ENCODE results near the gene ZNF106. TPM values are rescaled to one million over a fixed set of nuclear protein-coding genes. Genes with fewer than 3 reads are reported as not detected.
A peak's percentile ranks its signal among the peaks of the same experiment; 100 is the strongest.

ZNF106 gene
- total RNA-seq, 1 donor from 2014 or later: 30.6 TPM

DNA sequence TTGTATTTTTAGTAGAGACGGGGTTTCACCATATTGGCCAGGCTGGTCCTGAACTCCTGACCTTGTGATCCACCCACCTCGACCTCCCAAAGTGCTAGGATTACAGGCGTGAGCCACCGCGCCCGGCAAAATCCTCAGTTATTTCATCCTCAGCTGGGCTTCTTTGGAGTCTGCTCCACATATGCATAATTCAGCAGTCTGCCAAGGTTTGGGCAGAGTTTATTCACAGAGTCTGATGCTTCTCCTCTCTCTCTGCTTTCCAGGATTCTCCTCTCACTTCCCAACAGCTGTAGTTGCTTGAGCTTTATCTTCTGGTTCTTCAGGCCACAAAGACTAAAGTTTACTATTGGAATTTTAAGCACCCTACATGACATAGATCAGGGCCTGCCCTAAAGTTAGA lies 8.2 kb downstream of the ZNF106 start:
- no peak for DNase-seq (ENCODE audit: low read depth in 2 of 2)

DNA sequence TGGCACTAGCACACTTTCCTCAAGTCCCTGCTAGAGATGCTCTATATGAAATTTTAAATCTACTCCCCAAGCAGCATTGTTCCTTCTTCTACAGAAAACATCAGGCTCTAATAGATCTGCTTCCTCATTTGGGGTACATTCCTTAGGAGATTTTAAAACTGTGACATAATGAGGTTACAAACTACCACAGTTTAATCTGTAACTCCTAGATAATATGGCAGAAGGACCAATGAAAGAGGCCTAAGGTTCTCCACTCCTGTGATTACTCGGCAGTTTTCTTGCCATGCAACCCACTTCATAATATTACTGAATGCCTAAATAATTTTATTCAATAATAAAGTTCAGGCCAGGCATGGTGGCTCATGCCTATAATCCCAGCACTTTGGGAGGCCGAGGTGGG lies 16.1 kb downstream of the ZNF106 start:
- no peak for DNase-seq (ENCODE audit: low read depth in 2 of 2)

DNA sequence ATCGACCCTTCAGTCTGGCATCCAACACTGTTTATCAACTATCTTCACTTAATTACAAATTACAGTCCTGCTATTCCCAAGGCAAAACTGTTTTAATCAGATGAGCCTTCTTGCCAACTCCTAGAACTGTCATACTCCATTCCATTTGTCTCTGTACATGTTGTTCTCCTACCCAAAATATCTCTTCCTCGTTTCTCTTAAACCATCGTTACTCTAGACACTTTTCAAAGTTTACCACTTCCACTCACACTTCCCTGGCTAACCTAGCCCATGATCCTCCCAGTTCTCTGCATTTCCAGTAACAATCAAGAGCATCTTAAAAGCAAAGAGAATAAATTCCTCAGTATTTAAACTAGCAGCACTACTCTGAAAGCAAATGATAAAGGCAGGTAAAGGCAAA lies 19.9 kb downstream of the ZNF106 start:
- DNase-seq (ENCODE audit: low read depth in 2 of 2): no peak

DNA sequence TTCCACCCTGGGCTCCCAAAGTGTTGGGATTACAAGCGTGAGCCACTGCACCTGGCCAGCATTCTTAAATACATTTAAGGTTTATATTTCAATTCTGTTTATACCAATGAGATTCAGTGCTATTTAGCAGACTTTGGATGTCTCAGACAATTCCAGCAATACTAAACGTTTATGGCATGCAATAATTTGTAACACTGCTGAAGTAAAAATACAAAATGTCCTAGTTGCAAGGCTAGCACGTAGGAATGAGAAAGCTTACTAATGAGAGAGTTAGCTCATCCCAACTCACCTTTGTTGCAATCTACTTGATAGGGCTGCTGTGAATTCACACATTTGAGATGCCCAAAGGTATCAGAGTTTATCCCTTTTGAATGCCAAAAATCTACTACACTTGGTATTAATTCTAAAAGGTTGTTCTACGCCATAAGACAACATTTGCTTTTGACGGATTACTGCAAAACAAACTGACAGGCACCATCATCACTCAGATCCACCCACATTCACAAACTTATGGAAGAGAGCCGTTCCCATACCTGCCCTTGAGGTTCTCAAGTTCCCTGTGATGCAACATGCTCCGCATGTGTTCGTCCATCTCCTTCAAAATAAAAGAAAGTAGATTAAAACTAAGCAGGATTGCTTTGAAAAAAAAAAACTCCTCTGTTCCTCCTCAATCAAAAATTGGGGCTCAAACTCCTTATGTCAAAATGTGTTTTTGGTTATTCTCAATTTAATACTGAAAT lies 25.3 kb downstream of the ZNF106 start:
- DNase-seq (ENCODE audit: low read depth in 2 of 2): no peak

DNA sequence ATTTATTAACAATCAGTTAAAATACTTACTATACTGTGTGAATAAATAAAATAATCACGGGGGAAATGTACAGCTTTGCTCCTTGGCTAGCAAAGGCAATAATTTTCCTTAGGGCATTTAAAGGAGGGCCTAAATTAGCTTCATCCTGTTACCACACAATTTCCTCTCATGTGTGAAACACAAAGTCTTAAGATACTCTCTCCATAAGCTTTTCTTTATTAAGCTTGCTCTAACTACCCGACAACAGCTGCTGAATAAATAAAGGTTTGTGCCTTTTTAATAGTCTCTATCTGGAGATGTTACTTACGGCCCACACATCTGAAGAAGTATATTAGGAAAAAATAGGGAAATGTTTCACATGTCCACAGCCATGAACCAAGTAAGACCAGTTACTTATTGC lies 29.7 kb downstream of the ZNF106 start:
- no peak for DNase-seq (ENCODE audit: low read depth in 2 of 2)

DNA sequence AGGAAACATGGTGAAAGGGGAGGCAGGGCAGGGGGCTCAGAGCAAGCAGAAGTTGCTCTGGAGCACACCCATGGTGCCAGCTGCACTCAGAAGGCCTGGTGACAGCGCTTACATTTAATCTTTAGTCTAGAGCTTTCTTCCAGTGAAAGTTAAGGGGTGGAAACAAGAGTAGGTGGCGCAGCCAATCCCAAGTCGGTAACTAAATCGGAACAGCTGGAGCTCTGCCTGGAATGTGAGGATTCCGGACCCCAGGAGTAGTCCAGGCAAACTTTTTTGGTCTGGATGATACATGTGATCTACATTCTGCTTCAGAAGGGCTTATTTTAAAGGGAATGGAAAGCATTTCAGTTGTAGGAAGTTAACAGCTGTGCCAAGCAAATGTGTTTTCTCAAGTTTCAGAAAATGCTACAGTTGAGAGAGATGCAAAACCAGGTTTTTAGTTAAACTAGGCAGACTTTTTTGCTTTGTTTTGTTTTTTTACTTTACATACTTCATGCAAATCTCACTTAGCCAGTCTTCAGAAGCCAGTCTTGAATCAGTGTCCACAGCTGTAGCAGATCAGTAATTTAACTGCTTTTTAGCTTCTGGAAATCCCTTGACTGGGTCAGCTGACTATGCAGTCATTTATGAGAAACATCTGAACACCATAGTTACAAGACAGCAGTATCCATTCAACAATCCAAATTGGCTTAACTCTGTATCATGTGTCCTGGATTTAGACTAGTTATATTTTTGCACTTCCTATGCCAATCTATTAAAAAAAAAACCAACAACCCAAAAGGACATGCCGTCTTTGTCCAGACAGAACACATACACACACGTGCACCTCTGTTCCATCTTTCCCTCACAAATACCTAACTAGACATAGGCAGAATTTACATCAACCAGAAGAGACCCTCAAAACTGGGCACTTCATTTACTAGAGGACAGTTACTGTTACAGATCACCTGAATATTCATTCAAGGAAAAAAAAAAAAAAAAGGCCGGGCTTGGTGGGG lies 33.2 kb downstream of the ZNF106 start:
- peak; percentile 67 to 81 for DNase-seq (ENCODE audit: low read depth in 2 of 2)

DNA sequence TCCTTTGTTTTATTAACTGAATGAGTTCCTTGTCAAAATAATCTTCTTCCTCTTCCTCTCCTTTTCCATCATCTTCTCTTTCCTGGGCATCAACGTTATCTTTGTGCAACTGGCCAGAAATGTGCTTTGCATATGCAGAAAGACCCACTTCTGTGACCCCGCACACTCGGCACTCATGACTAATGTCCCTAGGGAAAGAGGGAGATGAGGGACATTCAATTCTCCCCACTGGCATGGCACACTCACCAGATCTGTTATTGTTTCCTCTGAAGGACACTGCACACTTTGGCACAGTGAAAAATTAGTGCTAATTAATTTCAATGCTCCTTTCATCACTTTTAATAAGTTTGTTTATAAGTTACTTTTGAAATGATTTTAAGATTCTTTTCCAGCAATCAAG lies 34.0 kb downstream of the ZNF106 start:
- DNase-seq (ENCODE audit: low read depth in 2 of 2): peak in 1 of 2 donors; percentile 59

DNA sequence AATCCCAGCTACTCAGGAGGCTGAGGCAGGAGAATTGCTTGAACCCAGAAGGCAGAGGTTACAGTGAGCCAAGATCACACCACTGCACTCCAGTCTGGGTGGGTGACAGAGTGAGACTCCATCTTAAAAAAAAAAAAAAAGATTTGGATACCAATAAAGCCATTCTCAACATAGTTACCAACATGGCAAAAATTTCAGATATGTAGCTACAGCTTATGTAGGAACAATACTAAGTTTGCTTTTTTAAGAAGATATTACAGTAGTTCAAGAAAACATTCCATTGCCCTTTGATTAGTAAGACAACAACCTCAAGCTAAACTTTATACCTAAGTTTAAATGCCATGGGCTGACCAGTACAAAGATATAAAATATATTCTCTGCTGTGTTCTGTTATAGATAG lies 34.4 kb downstream of the ZNF106 start:
- DNase-seq (ENCODE audit: low read depth in 2 of 2): no peak

DNA sequence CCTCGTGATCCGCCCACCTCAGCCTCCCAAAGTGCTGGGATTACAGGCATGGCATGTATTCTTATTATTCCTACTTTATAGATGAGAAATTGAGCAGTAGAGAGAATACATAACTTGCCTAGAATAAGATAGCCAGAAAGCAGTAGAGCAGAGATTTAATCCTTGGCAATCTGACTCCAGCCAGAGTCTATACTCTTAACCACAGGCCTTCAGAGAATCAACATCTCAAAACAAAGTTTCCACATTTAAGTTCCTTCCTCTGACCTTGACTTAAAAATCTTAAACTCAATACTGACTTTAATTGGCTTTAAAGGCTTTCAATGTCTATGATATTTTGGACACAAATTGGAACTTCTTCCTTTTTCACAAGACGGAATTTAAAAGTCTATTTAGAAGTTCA lies 37.1 kb downstream of the ZNF106 start:
- no peak for DNase-seq (ENCODE audit: low read depth in 2 of 2)

DNA sequence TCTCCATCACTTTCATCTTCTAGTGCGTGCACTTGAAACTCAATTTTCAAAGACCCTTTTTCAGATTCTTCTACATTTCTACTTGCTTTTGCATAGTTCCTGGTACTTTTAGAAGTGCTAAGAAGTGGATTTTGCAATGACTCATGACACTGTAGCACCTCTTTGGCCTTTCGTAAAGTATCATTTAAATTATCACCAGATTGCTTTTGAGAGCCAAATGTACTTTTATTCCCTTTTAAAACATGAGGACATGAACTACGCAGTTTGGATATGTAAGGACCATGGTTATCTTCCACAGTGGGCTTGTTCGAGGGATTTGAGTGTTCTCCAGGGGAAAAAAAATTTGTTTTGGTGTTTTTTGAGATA lies 40.5 kb downstream of the ZNF106 start:
- DNase-seq (ENCODE audit: low read depth in 2 of 2): no peak

DNA sequence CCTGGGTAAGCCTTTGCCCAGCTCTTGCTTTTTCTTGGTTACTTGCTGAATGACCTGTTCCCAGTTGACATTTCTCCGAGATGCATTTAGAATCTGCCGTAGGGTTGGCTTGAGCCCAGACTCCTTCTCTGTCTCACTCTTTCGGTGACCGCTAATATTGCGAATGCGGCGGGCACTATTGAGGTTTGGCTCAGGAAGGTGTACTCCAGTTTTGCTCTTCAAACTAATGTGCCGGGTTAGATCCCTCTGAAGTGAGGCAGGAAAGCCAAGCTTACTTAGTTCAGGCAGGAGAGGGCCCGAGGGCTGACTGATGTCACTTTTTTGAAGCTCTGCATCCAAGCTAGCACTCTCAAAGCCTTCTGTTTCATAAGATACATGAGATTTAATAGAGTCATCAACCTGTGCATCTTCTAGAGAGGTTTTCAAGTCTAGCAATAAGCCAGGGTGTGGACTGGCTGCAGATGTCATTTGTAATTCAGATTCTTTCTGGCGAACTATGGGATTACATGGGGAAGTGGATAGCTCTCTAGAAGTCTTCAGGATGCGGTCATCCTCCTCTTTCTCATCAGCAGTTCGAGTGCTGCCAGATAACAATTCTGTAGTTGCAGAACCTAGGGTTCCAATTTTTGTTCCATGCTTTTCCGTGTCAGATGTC lies 41.0 kb downstream of the ZNF106 start:
- DNase-seq (ENCODE audit: low read depth in 2 of 2): no peak

DNA sequence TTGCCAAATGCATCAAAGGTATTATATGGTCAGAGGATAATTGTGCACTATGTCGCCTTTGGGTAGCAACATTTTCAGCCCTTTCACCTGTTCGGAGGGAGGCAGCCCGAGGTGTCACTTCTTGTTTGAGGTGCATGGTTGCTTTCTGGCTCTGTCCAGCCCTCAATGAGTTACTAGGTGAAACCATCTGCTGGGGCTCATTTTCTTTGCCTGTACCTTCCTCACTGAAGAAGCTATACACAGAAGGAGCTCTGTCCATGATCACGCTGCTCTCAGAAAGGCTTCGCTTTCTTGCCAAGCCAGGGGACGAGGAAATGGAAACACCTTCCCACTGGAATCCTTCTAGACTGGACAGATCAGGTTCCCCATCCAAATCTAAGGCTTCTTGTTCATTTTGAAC lies 42.7 kb downstream of the ZNF106 start:
- DNase-seq (ENCODE audit: low read depth in 2 of 2): no peak

DNA sequence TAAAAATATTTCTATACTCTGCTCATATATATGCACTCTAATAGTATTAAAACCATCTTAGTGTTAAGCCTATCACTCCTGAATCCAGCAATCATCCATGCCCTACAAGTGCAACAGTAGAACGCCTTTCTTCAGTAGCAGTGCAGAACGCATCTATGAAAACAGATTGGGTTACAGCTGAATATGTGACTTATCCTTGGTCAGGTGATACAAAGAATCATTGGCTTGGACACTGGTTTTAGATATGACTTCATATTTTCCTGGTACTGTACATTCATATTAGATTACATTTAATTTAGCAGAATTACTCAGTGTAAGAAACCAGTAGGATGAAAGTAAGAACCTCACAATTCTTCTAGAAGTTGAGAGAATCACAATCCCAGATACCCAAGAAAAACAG lies 43.3 kb downstream of the ZNF106 start:
- no peak for DNase-seq (ENCODE audit: low read depth in 2 of 2)

DNA sequence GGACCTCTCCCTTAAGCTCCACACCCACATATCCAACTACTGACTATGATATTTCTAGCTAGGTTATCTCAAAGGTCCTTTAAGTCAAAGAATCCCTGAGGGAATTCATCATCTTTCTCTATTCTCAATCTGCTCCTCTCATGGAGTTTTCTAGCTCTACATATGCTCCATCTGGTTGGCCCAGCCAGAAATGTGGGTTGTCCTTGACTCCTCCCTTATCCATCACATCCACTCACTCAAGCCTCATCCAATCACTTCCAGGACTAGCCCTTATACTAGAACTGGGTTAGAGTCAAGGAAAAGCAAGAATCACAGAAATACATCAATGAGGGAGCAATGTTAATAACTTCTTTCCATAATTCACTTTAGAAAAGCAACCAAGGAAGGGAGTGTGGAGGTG lies 45.4 kb downstream of the ZNF106 start:
- no peak for DNase-seq (ENCODE audit: low read depth in 2 of 2)

DNA sequence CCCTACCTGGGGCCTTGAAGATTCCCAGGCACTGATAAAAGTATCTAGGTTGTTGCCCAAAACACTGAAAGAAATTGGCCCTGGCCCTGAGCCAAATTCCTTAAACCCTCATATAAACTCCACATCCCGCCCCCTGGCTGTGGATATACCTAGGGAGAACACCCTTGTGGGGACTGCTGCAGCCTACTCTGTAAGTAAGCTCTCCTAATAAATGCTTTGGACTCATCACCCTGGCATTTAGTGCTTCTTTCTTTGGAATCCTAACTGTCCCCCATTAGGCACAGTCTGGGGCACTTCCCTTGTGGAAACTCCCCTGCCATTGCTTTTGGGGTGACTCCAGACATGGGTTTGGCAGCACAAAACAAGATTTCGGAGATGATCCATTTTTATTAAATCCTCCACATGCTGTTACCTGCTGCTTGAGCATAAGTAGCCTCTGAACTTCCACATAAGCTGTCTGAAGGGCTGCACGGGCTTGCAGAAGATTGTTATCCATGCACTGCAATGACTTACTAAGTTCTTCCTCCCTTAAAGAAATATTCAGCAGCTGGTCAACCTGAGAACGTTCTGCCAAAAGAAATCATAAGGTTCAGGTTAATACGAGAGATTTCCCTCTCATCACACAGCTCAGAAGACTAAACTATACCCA lies 46.4 kb downstream of the ZNF106 start:
- DNase-seq (ENCODE audit: low read depth in 2 of 2): no peak

DNA sequence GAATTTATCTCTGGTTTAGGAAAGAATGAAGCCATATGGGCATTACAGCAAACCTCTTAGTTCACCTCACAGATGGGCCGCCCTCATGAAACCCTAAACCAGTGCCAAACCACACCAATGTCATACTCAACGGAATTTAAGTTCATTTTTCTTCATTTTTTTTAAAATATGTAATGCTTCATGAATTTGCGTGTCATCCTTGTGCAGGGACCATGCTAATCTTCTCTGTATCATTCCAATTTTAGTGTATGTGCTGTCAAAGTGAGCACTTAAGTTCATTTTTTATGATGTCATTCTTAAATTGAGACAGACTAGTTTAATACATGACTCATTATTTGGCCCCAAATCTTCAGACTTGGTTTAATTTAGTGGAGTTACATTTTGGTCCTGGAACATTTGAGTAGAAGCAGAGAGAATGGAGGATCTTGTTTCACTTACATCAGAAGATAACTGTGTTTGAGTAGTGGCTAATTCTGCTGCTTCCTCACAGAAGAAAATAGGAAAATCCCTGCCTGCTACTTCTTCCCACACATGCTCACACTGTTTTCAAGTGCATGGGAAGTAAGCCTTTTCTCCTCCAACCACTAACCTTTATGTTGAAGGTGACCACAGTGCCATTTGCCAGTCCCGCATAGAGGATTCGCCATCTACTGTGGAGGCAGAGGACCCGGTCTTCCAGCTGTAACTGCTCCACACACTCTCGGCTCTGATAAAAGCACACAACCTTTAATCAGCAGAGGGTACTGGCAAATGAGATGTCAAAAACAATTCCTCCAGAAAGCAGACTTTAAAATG lies 63.3 kb downstream of the ZNF106 start:
- DNase-seq (ENCODE audit: low read depth in 2 of 2): no peak

DNA sequence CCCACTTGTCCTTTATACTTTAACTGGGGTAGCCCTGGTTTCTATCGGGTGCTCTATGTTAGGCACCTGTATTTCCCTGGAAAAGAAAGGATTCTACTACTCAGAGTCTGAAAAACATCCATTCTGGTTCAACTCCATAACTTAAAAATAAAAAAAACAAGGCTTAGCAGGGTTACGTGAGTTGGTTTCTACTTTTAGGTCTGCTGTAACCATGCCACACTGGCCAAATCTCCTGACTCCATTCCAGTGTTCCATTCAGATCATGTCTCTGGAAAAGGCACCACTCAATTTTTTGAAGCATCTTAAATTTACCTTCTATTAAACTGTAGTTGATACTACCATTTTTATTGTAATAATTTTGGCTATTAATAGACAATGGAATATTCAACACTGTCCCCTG lies 69.6 kb downstream of the ZNF106 start:
- no peak for DNase-seq (ENCODE audit: low read depth in 2 of 2)

DNA sequence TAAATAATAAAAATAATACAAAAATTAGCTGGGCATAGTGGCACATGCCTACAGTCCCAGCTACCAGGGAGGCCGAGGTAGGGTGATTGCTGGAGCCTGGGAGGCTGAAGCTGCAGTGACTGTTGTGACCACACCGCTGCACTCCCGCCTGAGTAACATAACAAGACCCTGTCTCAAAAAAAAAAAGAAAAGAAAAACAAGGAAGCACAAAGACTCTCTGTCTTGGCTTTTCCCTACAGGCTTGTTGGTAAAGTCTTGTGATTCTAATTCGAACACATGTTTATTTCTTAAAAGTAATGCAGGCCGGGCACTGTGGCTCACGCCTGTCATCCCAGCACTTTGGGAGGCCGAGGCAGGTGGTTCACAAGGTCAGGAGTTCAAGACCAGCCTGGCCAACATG lies 71.6 kb downstream of the ZNF106 start:
- DNase-seq (ENCODE audit: low read depth in 2 of 2): no peak

DNA sequence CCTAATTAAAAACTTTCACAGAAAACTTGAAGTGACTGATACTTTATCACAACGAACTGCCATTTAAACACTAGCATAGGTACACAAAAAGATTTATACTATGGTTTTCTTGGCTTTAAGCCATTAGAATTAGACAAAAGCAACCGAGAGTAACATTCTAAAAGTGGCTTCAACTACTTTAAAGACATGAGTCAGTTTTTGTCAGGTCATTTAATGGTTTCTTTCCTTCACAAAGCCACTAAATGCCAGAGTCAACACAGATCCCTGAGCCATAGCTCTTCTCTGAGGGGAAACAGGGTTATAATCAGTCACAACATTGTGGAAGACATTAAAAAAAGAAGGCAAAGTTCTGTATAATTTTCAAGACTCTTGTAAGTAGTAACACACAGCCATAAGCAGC lies 77.0 kb downstream of the ZNF106 start:
- DNase-seq (ENCODE audit: low read depth in 2 of 2): peak in 1 of 2 donors; percentile 40

DNA sequence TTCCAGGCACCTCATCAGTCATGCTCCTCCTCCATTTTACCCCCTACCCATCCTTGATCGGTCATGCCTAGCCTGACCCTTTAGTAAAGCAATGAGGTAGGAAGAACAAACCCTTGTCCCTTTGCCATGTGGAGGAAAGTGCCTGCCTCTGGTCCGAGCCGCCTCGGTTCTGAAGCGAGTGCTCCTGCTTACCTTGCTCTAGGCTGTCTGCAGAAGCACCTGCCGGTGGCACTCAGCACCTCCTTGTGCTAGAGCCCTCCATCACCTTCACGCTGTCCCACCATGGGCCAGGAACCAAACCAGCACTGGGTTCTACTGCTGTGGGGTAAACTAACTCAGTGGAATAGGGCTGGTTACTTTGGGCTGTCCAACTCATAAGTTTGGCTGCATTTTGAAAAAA lies 79.1 kb downstream of the ZNF106 start:
- DNase-seq (ENCODE audit: low read depth in 2 of 2): no peak

DNA sequence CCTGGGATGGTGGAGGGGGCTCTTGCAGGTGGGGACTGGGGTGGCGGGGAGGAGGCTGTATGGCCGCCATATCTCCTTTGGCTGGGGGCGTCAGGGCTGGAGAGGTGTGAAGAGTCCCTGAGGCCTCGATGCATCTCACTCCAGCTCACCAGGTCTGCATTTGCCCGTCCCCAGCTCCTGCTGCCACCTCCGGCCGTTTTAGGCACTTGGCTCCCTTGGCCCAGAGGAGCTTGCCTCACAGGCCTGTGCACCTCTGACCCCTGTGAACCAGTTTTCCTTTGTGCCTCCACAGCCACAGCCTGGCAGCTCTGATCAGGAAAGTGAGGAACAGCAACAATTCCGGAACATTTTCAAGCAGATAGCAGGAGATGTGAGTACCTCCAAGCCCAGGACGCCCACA lies 81.9 kb downstream of the ZNF106 start:
- peak; percentile 4 to 43 for DNase-seq (ENCODE audit: low read depth in 2 of 2)

Measured in dermis microvascular lymphatic vessel endothelial cell (primary cell).